GM19025 (cell line): ENCODE results near the gene USP10.
"Not testable (repeated sequence)": the region's sequence is repeated elsewhere in the genome, so short reads cannot be mapped to it uniquely, and the experiment has no call there.

Experiments
- ATAC-seq: cut with Tn5 transposase; IDR thresholded peaks from one replicate; pipeline ENCODE4 v1.9.1; 2021; ENCODE audit warnings: mild to moderate bottlenecking, low read depth, moderate library complexity; ENCODE audit not compliant: unreplicated experiment

The USP10 gene

DNA sequence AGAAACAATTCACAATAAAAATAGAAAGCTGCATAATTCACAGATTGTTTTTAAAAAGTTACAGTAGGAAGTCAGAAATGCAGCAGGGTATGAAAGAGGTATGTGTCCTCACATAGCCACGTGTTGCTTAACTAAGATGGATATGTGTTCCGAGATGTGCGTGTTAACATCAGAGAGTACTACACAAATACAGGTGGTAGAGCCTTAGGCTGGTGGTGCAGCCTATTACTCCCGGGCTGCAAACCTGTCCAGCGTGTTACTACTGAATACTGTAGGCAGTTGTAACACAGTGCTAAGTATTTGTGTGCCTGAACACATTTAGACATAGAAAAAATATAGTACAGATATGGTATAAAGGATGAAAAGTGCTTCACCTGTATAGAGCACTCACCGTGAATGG, 46.4 kb downstream of the USP10 start:
- ATAC-seq, result no peak

DNA sequence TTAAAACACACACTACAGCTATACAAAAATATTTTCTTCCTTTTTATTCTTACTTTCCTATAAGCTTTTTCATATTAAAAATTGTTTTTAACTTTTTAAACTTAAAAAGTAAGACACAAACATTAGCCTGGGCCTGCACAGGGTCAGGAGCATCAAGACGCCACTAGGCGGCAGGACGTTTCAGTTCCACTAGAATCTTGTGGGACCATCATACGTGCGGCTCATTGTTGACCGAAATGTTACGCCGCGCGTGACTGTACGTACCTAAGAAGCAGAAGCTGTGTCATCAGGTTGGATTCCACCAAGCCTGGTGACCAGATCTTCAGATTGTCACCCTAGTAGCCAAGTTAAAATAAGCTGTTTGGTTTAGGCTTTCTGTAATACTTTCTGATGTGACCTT, 47.1 kb downstream of the USP10 start:
- ATAC-seq, result no peak

DNA sequence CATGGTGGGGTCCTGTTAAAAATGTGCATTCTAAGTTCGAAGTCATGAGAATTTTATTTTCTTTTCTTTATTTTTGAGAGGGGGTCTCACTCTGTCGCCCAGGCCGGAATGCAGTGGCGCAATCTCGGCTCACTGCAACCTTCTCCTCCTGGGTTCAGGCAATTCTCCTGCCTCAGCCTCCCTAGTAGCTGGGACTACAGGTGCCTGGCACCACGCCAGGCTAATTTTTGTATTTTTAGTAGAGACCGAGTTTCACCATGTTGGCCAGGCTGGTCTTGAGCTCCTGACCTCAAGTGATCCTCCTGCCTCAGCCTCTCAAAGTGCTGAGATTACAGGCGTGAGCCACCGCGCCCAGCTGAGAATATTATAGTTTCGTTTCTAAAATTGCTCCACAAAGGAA, 48.4 kb downstream of the USP10 start:
- ATAC-seq, result not testable (repeated sequence)

DNA sequence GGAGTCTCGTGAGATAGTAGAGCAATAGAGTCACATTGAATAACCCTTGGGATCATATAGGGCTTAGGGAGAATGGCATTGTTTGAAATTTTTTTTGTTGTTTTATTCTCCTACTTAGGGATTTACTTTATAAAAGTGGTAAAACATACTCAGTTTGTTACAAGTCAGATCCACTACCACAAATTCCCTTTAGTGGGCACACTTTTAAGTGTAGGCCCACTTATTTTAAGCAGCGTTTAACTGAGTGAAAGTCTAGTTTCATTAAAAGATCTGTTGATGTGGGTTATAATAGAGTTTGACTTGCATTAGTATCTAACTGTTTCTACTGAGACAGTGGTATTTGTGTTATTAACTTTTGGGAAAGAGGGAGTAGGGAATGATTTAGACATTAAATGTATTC, 49.3 kb downstream of the USP10 start:
- ATAC-seq, result no peak

DNA sequence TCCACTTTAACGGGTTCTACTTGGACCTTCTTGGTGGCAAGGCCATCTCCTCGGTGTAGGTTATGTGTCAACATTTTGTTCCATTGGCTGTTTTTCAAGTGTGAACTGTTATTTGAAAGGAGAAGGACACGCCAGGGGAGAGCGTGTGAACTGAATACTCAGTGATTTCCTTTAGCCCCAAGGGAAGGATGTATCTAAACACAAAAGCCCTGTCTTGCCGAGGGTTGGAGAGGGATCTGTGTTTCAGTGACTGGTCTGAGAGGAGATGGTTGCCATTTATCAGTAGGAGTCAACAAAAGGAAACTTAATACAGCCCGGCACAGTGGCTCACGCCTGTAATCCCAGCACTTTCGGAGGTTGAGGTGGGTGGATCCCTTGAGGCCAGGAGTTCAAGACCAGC, 50.0 kb downstream of the USP10 start:
- ATAC-seq, result no peak

DNA sequence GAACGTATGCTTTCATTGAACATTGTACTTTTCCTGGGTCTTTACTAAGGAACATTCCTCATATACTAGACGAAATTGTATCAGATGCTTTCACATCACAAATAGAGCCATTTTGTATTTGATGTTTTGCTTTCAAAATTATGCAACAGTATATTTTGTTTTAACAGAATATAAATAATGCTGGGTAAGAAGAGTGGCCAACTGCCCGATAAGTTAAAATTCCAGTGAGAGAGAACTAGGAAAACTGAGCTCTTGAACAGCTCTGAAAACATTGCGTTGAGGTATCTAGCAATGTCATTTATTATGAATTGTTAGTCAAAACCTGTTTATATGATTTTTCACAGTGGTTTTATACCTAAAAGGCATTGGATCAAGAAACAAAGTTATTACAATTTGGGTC, 50.8 kb downstream of the USP10 start:
- no peak for ATAC-seq

DNA sequence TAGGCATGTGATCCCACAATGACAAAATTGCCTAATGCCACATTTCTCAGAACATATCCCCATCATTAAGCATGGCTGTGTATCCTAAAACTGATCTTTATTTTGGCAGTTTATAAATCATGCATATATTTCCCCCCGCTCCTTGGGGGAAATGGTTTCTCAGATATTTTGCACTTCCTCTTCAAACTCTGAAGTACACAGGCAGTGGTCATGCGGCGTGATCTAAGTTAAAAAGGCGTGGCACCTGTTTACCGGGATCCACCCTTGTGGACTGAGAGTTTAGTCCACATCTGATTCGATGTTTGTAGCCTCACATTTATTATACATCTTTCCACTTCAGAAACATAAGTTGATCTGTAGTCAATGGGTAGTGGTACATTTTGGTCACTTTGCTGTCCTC, 51.4 kb downstream of the USP10 start:
- ATAC-seq, result no peak

DNA sequence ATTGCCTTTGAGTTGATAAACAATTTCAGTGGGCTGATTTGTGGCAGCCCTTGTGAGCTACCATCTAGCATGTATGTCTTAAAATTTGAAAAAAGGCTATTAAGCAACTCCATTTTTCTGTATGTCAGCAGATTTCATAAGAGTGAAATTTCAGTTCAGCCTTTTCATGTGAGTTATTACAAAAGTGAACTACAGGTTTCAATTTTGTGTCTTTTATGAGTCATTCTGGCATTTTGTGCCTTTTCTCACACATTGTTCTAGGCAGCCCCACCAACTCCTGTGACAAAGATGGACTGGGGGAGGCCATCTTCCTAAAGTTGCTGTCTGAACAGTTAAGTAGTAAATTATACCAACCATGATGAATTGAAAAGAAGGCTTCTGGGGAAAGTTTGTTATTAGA, 52.1 kb downstream of the USP10 start:
- ATAC-seq, result no peak

DNA sequence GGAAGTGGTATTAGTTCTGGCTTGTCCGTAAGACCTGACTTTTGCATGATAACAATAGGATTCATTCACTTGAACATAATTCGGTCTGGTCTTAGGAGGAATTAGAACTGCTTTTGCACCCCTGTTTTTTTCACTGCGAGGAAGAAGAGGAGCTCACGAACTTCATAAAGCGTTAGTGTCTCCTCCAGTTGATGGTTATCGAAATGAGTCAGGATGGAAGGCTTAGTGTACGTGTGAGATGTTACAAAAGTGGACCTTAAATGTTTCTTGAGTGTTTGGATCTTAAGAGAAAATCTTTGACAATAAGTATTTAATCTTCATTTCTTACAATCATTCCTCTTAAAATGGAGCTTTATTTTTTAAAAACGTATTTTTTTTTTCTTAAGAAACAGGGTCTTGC, 52.8 kb downstream of the USP10 start:
- ATAC-seq, result no peak

DNA sequence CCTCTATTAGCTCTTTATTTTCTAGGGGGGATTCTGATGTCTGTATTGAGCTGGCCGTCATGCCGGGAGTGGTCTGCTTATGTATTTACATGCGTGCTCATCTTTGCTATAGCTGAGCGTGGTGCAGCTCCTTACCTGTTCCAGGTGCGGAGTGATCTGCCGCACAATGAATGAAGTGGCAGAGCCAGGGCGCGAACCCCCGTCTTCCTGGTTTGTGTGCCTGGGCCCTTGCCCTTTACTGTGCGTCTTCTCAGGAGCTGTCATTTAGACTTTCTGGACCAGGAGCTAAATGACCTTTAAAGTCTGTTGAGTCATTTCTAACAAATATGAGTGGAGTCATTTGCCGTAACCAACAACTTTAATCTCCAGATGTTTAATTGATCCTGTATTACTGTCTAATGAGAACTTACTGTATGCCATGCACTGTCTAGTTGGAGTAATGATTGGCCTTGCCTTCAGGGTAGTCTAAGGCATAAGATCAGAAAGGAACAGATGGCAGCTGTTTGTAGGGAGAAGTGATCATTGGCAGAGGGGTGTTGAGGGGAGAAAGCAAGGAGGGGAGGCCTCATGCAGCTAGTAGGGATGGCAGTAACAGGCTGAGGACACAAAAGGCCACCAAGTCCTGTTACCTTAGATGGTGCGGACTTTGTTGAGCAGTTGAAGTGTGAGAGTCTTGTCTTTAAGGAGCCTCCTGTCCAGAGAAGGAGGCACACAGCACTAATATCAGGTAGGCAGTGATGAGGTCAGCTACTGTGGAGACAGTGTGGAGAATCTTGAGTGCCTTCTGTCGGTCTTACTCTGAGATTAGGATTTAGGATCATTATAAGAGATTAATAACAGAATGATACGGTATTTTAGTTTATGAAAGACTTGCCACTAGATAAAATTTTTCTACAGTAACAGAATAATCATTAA, 53.9 kb downstream of the USP10 start:
- ATAC-seq, result no peak

DNA sequence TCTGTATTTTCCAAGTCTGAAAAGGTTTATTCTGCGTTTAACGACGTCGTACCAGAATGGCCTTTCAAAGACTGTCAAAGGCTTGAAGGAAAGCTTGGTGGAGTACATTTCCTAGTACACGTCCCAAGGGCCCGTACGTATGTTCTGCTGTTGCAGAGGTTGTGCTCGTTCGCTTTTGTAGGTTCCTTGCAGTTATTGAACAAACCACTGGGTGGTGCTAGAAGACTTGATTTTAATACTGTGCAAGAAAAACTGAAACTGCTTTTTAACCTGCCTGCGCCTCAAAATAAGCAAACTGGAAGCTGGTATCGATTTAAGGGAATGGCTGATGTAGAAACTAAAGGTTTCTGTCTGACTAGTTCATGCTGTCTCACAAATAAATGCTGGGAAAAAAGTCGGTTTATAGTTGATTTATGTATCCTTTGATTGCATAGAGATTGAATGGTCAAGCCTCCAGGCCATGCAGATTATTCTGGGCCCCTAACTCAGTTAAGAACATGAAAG, 54.6 kb downstream of the USP10 start:
- ATAC-seq, result peak; percentile 54

DNA sequence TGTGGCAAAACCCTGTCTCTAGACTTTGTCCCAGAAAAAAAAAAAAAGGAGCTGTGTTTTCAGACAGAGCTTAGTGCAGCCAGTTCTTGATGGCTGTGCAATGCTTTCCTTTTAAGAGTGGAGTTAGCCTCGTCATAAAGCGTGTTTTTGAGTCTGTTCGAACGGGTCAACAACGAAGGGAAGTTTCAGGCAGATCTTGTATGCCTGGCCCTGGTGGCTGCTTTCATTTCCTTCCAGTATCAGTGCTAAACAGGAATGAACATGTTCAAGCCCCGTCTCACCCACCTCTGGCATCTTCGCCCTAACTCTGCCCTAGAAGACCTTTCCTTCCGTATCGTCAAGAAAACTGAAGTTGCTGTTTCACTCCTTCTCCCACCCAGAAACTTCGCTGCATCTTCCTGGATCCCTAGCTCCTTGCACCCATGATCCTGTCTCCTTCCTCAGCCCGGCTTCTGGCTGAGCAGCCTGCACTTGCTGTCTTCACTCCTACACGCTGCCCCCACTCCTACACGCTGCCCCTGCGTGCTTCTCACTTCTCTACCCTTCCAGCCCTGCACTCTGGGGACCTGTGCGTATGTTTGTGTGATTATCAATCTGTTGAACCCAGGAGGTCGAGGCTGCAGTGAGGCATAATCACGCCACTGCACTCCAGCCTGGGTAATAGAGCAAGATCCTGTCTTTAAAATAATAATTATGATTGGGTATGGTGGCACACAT, 55.3 kb downstream of the USP10 start:
- no peak for ATAC-seq

DNA sequence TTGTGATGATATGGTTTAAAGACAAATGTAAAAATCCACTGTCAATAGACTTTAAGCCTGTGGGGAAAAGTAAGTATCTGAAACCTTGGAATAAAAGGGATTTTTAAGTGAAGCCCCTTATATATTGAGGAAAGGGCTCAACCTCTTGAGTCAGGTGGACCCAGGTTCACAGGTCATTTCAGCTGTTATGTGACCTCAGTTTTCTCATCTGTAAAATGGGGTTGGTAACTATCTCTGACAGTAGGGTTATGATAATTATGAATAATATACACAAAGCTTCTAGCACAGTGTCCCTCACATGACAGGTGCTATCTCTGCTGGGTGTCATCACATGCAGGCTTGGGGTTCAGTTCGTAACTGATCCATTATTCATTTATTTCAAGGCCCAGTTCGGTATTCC, 57.0 kb downstream of the USP10 start:
- ATAC-seq, result no peak

DNA sequence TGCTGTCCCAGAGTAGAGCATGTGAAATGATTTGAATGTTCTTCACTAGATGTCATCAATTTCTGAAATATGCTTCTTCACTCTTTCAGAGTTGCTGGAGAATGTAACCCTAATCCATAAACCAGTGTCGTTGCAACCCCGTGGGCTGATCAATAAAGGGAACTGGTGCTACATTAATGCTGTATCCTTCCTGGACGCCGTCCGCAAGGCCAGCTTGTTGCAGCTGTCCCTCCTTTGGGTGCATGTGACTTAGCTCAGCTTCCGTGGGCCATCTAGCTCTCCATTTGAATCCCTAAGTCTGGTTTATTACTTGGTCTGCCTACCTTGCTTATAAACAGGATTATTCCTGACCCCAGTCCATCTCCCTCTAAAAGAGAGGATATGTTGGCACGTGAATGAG, 58.8 kb downstream of the USP10 start:
- ATAC-seq, result no peak

DNA sequence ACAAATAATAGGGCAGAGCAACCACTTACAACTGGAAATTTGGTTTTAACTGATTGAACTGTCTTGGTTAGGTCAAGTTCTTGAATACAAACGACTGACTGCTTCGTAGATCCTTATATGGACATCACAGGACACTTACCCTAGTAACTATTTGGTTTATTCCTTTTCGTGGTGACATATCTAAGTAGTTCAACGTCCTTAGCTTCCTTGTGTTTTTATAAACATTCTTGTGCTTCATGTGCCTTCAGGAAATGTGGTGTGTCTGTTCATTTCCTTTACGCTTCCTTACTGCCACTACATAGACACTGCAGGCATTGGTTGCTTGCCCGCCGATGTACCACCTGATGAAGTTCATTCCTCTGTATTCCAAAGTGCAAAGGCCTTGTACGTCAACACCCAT, 59.3 kb downstream of the USP10 start:
- no peak for ATAC-seq

DNA sequence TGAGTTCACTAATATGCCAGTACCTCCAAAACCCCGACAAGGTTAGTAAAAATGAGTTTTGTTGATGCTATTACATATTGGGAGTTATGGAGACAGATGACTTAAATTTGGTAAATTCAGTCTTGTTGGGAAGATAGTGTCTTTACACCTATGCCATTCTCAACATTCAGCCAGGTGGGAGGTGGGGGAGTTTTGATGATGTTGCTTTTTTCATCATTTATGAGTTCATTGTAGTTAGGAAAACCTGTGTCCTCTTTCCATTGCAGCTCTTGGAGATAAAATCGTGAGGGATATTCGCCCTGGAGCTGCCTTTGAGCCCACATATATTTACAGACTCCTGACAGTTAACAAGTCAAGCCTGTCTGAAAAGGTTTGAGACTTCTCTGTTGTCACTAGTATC, 60.1 kb downstream of the USP10 start:
- no peak for ATAC-seq

DNA sequence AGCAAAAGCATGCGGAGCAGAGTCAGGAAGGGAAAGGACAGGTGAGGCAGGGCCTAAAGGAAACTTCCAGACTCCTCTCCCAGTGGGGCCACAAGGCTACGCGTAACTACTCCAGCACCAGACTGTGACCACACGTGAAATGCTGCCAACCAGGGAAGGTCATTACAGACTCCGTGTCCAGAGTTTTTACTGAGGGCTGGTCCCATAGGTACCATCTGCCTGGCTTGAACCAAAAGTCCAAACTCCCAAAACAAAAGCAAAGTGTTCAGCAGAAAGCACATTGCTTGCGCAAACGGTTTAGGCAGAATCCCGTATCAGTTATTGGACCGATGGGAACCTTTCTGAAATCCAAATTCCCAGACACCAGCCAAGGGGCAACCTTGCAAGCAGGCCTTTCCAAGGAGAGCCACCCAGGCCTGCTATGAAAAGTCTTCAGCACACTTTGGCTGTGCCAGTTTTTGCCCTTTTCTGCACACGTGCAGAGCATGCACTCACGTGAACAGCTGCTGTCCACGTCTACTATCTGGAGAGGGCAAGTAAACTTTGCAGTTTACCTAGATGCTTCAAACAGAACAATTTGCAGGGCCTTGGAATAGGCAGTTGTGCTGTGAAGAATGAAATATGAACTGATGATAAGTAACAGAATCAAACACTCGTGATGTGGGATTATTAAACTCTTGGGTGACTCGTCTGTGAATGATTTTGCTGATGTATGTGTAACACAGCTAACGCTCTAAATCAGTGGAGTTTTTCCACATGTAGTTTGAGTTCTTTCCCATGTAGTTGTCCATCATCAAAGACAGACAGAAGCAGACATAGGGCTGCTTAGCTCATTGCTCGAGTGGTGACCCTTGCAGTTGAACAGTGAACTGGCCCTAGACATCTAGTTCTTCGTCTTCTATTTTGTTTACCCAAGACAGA, 61.9 kb downstream of the USP10 start:
- no peak for ATAC-seq

DNA sequence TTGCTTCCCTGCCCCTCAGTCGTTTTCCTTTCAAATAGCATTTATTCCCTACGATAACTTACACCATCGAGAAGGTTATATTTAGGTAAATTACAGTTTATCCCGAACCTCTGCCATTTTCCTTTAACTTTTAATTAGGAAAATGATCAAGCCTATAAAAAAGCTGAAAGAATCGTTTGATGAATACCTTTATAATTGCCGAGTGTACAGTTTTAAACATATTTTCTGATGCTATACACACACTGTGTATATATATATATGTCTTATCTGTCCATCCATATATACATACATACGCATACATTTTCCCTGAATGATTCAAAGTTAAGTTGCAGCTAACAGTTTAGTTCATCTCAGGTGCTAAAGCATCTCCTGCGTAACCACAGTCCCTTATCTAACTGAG, 63.4 kb downstream of the USP10 start:
- ATAC-seq, result no peak

DNA sequence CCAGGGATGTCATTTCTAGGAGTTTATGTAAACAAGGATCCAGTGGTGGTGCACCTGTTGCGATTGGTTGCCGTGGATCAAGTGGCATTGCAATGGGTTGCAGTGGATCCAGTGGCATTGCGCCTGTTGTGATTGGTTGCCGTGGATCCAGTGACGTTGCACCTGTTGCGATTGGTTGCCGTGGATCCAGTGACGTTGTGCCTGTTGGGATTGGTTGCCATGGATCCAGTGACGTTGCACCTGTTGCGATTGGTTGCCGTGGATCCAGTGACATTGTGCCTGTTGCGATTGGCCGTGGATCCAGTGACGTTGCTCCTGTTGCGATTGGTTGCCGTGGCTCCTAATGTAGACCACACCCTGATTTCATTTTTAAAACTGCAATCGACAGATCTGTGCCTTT, 63.8 kb downstream of the USP10 start:
- ATAC-seq, result no peak

DNA sequence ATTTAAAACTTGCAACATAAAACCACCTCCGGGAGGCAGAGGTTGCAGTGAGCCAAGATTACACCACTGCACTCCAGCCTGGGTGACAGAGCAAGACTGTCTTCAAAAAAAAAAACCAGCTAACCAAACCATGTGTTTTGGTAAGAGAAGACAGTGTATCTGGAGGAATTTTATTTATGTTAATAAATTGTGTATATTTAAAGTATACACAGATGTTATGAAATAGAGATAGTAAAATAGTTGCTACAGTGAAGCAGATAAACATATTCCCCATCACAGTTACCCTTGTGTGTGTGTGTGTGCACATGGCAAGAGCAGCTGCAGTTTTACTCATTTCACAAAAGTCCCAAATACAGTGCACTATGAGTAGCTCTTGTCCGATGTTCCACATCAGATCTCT, 65.2 kb downstream of the USP10 start:
- no peak for ATAC-seq
